ENCODE data around the gene SEMA3B.

DNA sequence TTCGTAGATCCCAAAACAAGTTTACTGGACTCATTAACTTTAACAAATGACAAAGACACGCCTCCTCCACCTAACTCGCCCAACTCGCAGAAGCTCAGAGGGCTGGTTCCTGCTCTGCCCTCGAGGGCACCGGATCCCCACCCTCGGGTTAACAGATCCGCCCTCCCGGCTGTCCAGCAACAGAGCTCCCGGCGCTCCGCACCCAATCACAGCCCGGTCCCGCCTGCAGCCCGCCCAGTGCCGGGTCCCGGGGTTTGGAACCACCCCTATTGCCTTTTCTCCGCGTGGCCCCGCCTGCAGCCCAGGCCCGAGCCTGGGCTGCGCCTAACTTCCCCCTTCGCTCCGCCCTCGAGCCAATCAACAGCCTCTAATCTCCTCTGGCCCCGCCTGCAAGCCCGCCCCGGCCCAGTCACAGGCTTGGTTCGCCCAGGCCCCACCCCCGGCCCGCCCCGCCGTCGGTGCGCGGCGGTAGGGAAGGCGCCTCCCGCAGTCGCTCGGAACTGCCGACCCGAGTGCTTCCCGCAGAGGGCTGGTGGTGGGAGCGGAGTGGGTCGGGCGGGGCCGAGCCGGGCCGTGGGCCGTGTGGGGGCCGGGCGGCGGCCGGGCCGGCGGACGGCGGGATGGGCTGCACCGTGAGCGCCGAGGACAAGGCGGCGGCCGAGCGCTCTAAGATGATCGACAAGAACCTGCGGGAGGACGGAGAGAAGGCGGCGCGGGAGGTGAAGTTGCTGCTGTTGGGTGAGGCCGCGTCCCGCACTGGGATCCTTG, 33.0 kb upstream of the SEMA3B start, which contains the start of gene GNAI2:
- TF ChIP-seq, protein P1, sequence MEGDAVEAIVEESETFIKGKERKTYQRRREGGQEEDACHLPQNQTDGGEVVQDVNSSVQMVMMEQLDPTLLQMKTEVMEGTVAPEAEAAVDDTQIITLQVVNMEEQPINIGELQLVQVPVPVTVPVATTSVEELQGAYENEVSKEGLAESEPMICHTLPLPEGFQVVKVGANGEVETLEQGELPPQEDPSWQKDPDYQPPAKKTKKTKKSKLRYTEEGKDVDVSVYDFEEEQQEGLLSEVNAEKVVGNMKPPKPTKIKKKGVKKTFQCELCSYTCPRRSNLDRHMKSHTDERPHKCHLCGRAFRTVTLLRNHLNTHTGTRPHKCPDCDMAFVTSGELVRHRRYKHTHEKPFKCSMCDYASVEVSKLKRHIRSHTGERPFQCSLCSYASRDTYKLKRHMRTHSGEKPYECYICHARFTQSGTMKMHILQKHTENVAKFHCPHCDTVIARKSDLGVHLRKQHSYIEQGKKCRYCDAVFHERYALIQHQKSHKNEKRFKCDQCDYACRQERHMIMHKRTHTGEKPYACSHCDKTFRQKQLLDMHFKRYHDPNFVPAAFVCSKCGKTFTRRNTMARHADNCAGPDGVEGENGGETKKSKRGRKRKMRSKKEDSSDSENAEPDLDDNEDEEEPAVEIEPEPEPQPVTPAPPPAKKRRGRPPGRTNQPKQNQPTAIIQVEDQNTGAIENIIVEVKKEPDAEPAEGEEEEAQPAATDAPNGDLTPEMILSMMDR (IDR thresholded peaks at IDR 0.05) = no peak
- TF ChIP-seq POLR2A (IDR thresholded peaks at IDR 0.05) (no peak), POLR2AphosphoS5 (IDR thresholded peaks at IDR 0.05) (peak; percentile 85 to 97 (median 90))
